Left ventricle myocardium superior (tissue), 1 donor: Measurements from ENCODE around the gene PCDH15. TPM values are rescaled to one million over a fixed set of nuclear protein-coding genes. Genes with fewer than 3 reads are reported as not detected.
"Not testable (repeated sequence)": the region's sequence is repeated elsewhere in the genome, so short reads cannot be mapped to it uniquely, and the experiment has no call there.

Experiments used
- ATAC-seq: fragments of 200-7000 bp; cut with Tn5 transposase; one replicate; pipeline ENCODE4 v1.9.1; 2020; ENCODE audit warnings: mild to moderate bottlenecking, moderate library complexity
- DNase-seq: peaks from one replicate; pipeline ENCODE4 v3.0.0-alpha.2; 2020
- intact Hi-C: fragments of 100-400 bp; cut with micrococcal nuclease; formaldehyde crosslinking; loops from one replicate; pipeline ENCODE4 v1.11.0; 2022
- total RNA-seq: library from RNA; stranded (reverse); fragmentation: NEBNext Ultra II Directional; extraction: Animal tissue kit (Norgen Biotek cat#: 25700); gene quantifications from one replicate; pipeline ENCODE4 v1.2.1, GENCODE V29; 2021
- donor health status: DM: no; HTN: yes; CAD: no; lungs with severe emphysema.

PCDH15 gene
- total RNA-seq, 1 donor from 2014 or later: 0.25 TPM

GRCh38 chr10:54594289-54594688 lies 206.7 kb downstream of the PCDH15 start:
- ATAC-seq (no peak), DNase-seq (no peak)
- intact Hi-C loops: no loop called here

GRCh38 chr10:54587971-54588370 lies 213.1 kb downstream of the PCDH15 start:
- ATAC-seq: no peak
- intact Hi-C loops: no loop called here
- no peak for DNase-seq

GRCh38 chr10:54585572-54585971 lies 215.5 kb downstream of the PCDH15 start:
- DNase-seq: no peak
- intact Hi-C loops: no loop called here
- no peak for ATAC-seq

GRCh38 chr10:54577682-54578081 lies 223.3 kb downstream of the PCDH15 start:
- ATAC-seq: no peak
- DNase-seq: no peak
- intact Hi-C loops: no loop called here

GRCh38 chr10:54576541-54576940 lies 224.5 kb downstream of the PCDH15 start:
- intact Hi-C loops: no loop called here
- no peak for ATAC-seq
- no peak for DNase-seq

- ATAC-seq: no peak
- intact Hi-C loops: no loop called here
- DNase-seq: no peak
Observed at GRCh38 chr10:54559498-54559897, 241.5 kb downstream of the PCDH15 start.

- no peak for ATAC-seq
- intact Hi-C loops: no loop called here
- no peak for DNase-seq
Observed at GRCh38 chr10:54554028-54554427, 247.0 kb downstream of the PCDH15 start.

- intact Hi-C loops: no loop called here
- no peak for DNase-seq
- ATAC-seq: no peak
Observed at GRCh38 chr10:54550016-54550415, 251.0 kb downstream of the PCDH15 start.

- intact Hi-C loops: no loop called here
- no peak for ATAC-seq
- no peak for DNase-seq
Observed at GRCh38 chr10:54531296-54531695, 269.7 kb downstream of the PCDH15 start.

GRCh38 chr10:54530299-54530698 lies 270.7 kb downstream of the PCDH15 start:
- DNase-seq: no peak
- ATAC-seq: no peak
- intact Hi-C loops: no loop called here

- no peak for ATAC-seq
- intact Hi-C loops: no loop called here
Observed at GRCh38 chr10:54525816-54526215, 275.2 kb downstream of the PCDH15 start.

GRCh38 chr10:54515244-54515643 lies 285.8 kb downstream of the PCDH15 start:
- intact Hi-C loops, ATAC-seq, DNase-seq: not testable (repeated sequence)

More at GRCh38 chr10:54525816-54526215, 275.2 kb downstream of the PCDH15 start:
- no peak for DNase-seq

GRCh38 chr10:54503863-54504262 lies 297.2 kb downstream of the PCDH15 start:
- DNase-seq: no peak
- intact Hi-C loops: no loop called here
- ATAC-seq: no peak

- no peak for DNase-seq
- intact Hi-C loops: no loop called here
- ATAC-seq: no peak
Observed at GRCh38 chr10:54501929-54502328, 299.1 kb downstream of the PCDH15 start.

- ATAC-seq: peak; percentile 17
- DNase-seq: no peak
- intact Hi-C loops: no loop called here
Observed at GRCh38 chr10:54496852-54497251, 304.2 kb downstream of the PCDH15 start.

- ATAC-seq (no peak), DNase-seq (no peak)
- intact Hi-C loops: no loop called here
Observed at GRCh38 chr10:54487743-54488142, 313.3 kb downstream of the PCDH15 start.

GRCh38 chr10:54485971-54486370 lies 315.1 kb downstream of the PCDH15 start:
- intact Hi-C loops: no loop called here
- no peak for DNase-seq
- ATAC-seq: no peak

- ATAC-seq (no peak), DNase-seq (no peak)
- intact Hi-C loops: no loop called here
Observed at GRCh38 chr10:54484186-54484585, 316.8 kb downstream of the PCDH15 start.

- no peak for ATAC-seq
- no peak for DNase-seq
- intact Hi-C loops: no loop called here
Observed at GRCh38 chr10:54478601-54479000, 322.4 kb downstream of the PCDH15 start.

GRCh38 chr10:54477738-54478137 lies 323.3 kb downstream of the PCDH15 start:
- intact Hi-C loops: no loop called here
- ATAC-seq (no peak), DNase-seq (no peak)

GRCh38 chr10:54470324-54470631 lies 330.8 kb downstream of the PCDH15 start:
- intact Hi-C loops: no loop called here
- DNase-seq: no peak
- ATAC-seq: no peak

GRCh38 chr10:54469587-54470323 lies 331.3 kb downstream of the PCDH15 start:
- DNase-seq (no peak), ATAC-seq (no peak)
- intact Hi-C loops: no loop called here
